ENCODE results near the gene MLC1. TPM values are rescaled to one million over a fixed set of nuclear protein-coding genes. Genes with fewer than 3 reads are reported as not detected.

The MLC1 gene
- polyA plus RNA-seq, 1 donor (not counting 4 experiments of a cell fraction or from before 2014, with no cell fraction given) = not detected

GRCh38 chr22:50119169-50119767, 34.0 kb upstream of the MLC1 start:
- DNase-seq (ENCODE audit: low read depth, low spot score) (no peak), FAIRE-seq (no peak)
- Histone ChIP-seq H2AFZ (ENCODE audit: control insufficient read depth, low read length) (no peak overlapping the region), H3K36me3 (ENCODE audit: control insufficient read depth in 2 of 2, extremely low read depth in 1 of 2, insufficient read depth in 2 of 2, low read length in 2 of 2) (no peaks in the 10 kb centered on the region), H3K9ac (ENCODE audit: control insufficient read depth, extremely low read depth, insufficient read depth, low read length) (no peak overlapping the region), H3K9me3 (ENCODE audit: control insufficient read depth, low read depth, low read length) (peaks cover 5% of the 10 kb centered on the region), H3K4me2 (ENCODE audit: control insufficient read depth, extremely low read depth, insufficient read depth, low read depth, low read length) (no peak overlapping the region), H3K4me3 (ENCODE audit: control insufficient read depth in 2 of 3, extremely low read depth in 1 of 3, insufficient read depth in 2 of 3, low read depth in 1 of 3, low read length in 3 of 3) (no peak overlapping the region), H3K27ac (ENCODE audit: control insufficient read depth, insufficient read depth, low read length) (no peak overlapping the region), H3K27me3 (ENCODE audit: control insufficient read depth, extremely low read depth, insufficient read depth, low read length) (peaks cover 23% of the 10 kb centered on the region), H4K20me1 (ENCODE audit: control insufficient read depth, extremely low read depth, insufficient read depth, low read length) (no peaks in the 10 kb centered on the region), H3K9me1 (ENCODE audit: control insufficient read depth, extremely low read depth, insufficient read depth, low read length) (no peaks in the 10 kb centered on the region), H3K79me2 (ENCODE audit: control insufficient read depth, insufficient read depth, low read length) (no peaks in the 10 kb centered on the region), H3K4me1 (ENCODE audit: control insufficient read depth, extremely low read depth, insufficient read depth, low read length) (peaks cover 6% of the 10 kb centered on the region)
- dilution Hi-C loops (cut with MboI; ENCODE audit: extremely low pct_ligation_motif_present, low sequenced_read_pairs) = no loop called here
- TF ChIP-seq EZH2 (IDR thresholded peaks at IDR 0.05; ENCODE audit: low read length) = no peak
- TF ChIP-seq CTCF (optimal IDR thresholded peaks at IDR 0.05 in 1 of 3, IDR thresholded peaks at IDR 0.05 in 1 of 3, conservative IDR thresholded peaks at IDR 0.05 in 1 of 3; ENCODE audit: extremely low read depth in 1 of 3, insufficient read depth in 2 of 3, low read length in 3 of 3) = no peak

DNA sequence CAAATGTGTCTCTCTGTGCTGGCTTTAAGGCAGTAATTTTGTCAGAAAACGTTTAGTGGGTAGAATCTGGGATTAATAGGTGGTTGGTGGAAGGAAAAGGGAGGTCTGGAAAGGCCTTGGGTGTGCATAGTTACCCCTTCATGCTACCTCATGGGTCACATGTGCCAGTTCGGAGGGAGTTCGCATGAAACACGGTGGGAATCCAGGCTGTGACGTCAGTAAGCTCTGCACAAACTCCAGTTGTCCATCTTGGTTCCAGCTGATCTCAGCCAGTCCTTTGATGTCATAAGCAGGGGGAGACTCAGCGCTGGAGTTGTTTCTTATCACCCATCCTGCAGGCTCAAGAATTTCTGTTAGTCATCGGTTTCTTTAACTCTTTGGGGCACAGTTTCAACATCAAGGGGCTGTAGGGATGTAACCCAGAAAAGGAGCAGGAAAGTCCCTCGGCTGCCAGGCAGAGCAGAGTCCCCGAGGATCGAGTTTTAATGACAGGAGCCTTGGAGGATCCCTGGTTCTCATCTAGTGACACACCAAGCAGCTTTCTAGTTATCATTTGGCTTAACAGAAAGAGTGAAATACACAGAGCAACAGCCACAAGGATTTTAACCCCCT, 33.4 kb upstream of the MLC1 start:
- Histone ChIP-seq H3K27ac (ENCODE audit: control insufficient read depth, insufficient read depth, low read length) (no peak overlapping the region), H3K4me3 (ENCODE audit: control insufficient read depth in 2 of 3, extremely low read depth in 1 of 3, insufficient read depth in 2 of 3, low read depth in 1 of 3, low read length in 3 of 3) (no peak overlapping the region), H2AFZ (ENCODE audit: control insufficient read depth, low read length) (no peak overlapping the region), H3K9me1 (ENCODE audit: control insufficient read depth, extremely low read depth, insufficient read depth, low read length) (no peaks in the 10 kb centered on the region), H3K9ac (ENCODE audit: control insufficient read depth, extremely low read depth, insufficient read depth, low read length) (no peak overlapping the region), H3K9me3 (ENCODE audit: control insufficient read depth, low read depth, low read length) (peaks cover 5% of the 10 kb centered on the region), H3K27me3 (ENCODE audit: control insufficient read depth, extremely low read depth, insufficient read depth, low read length) (peaks cover 23% of the 10 kb centered on the region), H3K36me3 (ENCODE audit: control insufficient read depth in 2 of 2, extremely low read depth in 1 of 2, insufficient read depth in 2 of 2, low read length in 2 of 2) (no peaks in the 10 kb centered on the region), H3K4me1 (ENCODE audit: control insufficient read depth, extremely low read depth, insufficient read depth, low read length) (peaks cover 6% of the 10 kb centered on the region), H3K79me2 (ENCODE audit: control insufficient read depth, insufficient read depth, low read length) (no peaks in the 10 kb centered on the region), H4K20me1 (ENCODE audit: control insufficient read depth, extremely low read depth, insufficient read depth, low read length) (no peaks in the 10 kb centered on the region), H3K4me2 (ENCODE audit: control insufficient read depth, extremely low read depth, insufficient read depth, low read depth, low read length) (no peak overlapping the region)
- TF ChIP-seq CTCF (optimal IDR thresholded peaks at IDR 0.05 in 1 of 3, IDR thresholded peaks at IDR 0.05 in 1 of 3, conservative IDR thresholded peaks at IDR 0.05 in 1 of 3; ENCODE audit: extremely low read depth in 1 of 3, insufficient read depth in 2 of 3, low read length in 3 of 3) (no peak), EZH2 (IDR thresholded peaks at IDR 0.05; ENCODE audit: low read length) (no peak)
- dilution Hi-C loops (cut with MboI; ENCODE audit: extremely low pct_ligation_motif_present, low sequenced_read_pairs) = no loop called here
- DNase-seq (ENCODE audit: low read depth, low spot score) (no peak), FAIRE-seq (peak; percentile 13)
